ENCODE measurements around the gene AGBL4. TPM values are rescaled to one million over a fixed set of nuclear protein-coding genes. Genes with fewer than 3 reads are reported as not detected.

Gene AGBL4
- total and polyA plus RNA-seq, 2 experiments from 2014 or later = not detected

DNA sequence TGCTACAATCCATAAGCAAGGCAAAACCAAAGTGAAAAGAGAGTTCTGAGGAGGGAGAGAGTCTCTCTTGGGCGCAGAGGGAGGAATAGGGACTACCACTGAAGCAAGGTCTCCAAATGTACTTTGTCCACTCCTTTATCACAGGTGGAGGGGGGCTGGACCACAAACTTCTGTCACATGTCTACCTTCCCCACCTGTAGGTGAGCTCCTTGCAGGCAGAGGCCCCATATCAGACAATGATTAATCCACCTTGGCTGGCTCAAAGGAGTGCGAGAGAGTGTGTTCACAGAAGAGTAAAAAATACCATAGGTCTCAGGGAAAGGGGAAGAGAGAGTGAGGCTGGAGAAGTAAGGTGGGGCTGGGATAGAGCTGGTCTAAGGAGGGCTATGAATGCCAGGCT is 1251.5 kb downstream of the AGBL4 start:
- TF ChIP-seq CTCF (IDR thresholded peaks at IDR 0.05; ENCODE audit: low read depth, low read length) = no peak
- H3K4me1 ChIP-seq (ENCODE audit: low read depth) = peaks cover 4% of the 10 kb centered on the region
- DNase-seq (ENCODE audit: low read depth in 1 of 2, low spot score in 1 of 2) = no peak
- H3K36me3 ChIP-seq = no peaks in the 10 kb centered on the region
- H3K4me3 ChIP-seq = no peak overlapping the region
- H3K27me3 ChIP-seq = no peaks in the 10 kb centered on the region
- no peaks in the 10 kb centered on the region for H3K9me3 ChIP-seq (ENCODE audit: low read depth)
- no peak overlapping the region for H3K27ac ChIP-seq

- DNase-seq (ENCODE audit: low read depth in 1 of 2, low spot score in 1 of 2) = no peak
- H3K36me3 ChIP-seq = no peaks in the 10 kb centered on the region
- no peak overlapping the region for H3K4me3 ChIP-seq
- peaks cover 4% of the 10 kb centered on the region for H3K4me1 ChIP-seq (ENCODE audit: low read depth)
- H3K27me3 ChIP-seq = no peaks in the 10 kb centered on the region
- no peak overlapping the region for H3K27ac ChIP-seq
- no peaks in the 10 kb centered on the region for H3K9me3 ChIP-seq (ENCODE audit: low read depth)
- no peak for TF ChIP-seq CTCF (IDR thresholded peaks at IDR 0.05; ENCODE audit: low read depth, low read length)
Observed at GRCh38 chr1:48771561-48771960, 1252.2 kb downstream of the AGBL4 start.

GRCh38 chr1:48767975-48768510 is 1255.7 kb downstream of the AGBL4 start:
- Histone ChIP-seq H3K4me3 (no peak overlapping the region), H3K27me3 (no peaks in the 10 kb centered on the region), H3K9me3 (ENCODE audit: low read depth) (no peaks in the 10 kb centered on the region), H3K4me1 (ENCODE audit: low read depth) (no peaks in the 10 kb centered on the region), H3K27ac (no peak overlapping the region), H3K36me3 (no peaks in the 10 kb centered on the region)
- no peak for TF ChIP-seq CTCF (IDR thresholded peaks at IDR 0.05; ENCODE audit: low read depth, low read length)
- DNase-seq (ENCODE audit: low read depth in 1 of 2, low spot score in 1 of 2) = no peak

GRCh38 chr1:48765335-48765734 is 1258.4 kb downstream of the AGBL4 start:
- Histone ChIP-seq H3K27ac (no peak overlapping the region), H3K36me3 (no peaks in the 10 kb centered on the region), H3K9me3 (ENCODE audit: low read depth) (no peaks in the 10 kb centered on the region), H3K27me3 (no peaks in the 10 kb centered on the region), H3K4me3 (no peak overlapping the region), H3K4me1 (ENCODE audit: low read depth) (no peaks in the 10 kb centered on the region)
- no peak for DNase-seq (ENCODE audit: low read depth in 1 of 2, low spot score in 1 of 2)
- no peak for TF ChIP-seq CTCF (IDR thresholded peaks at IDR 0.05; ENCODE audit: low read depth, low read length)

DNA sequence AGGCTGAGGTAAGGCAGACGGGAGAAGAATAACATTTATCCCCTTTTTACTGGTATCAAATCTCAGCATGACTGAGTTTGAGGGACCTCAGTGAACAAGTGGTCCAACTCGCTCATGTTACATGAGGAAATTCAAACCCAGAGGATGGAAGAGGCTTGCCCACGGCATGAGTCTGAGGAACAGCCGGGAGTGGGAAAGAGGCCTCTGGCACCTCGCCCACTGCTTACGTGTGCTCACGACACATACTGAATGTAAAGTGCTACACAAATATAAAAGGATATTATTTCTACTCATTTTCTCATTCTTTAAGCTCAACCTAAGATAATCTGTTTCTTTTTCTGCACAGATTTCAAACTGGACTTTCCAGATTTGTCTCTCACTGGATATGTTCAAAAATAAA is 1261.8 kb downstream of the AGBL4 start:
- H3K27me3 ChIP-seq = no peaks in the 10 kb centered on the region
- peaks cover 13% of the 10 kb centered on the region for H3K36me3 ChIP-seq
- H3K4me3 ChIP-seq = no peak overlapping the region
- H3K4me1 ChIP-seq (ENCODE audit: low read depth) = no peaks in the 10 kb centered on the region
- DNase-seq (ENCODE audit: low read depth in 1 of 2, low spot score in 1 of 2) = peak in 1 of 2 donors; percentile 6
- H3K9me3 ChIP-seq (ENCODE audit: low read depth) = no peaks in the 10 kb centered on the region
- no peak overlapping the region for H3K27ac ChIP-seq
- no peak for TF ChIP-seq CTCF (IDR thresholded peaks at IDR 0.05; ENCODE audit: low read depth, low read length)

- Histone ChIP-seq H3K27ac (no peak overlapping the region), H3K4me3 (no peak overlapping the region), H3K9me3 (ENCODE audit: low read depth) (no peaks in the 10 kb centered on the region), H3K27me3 (no peaks in the 10 kb centered on the region), H3K4me1 (ENCODE audit: low read depth) (no peaks in the 10 kb centered on the region), H3K36me3 (peaks cover 13% of the 10 kb centered on the region)
- no peak for DNase-seq (ENCODE audit: low read depth in 1 of 2, low spot score in 1 of 2)
- no peak for TF ChIP-seq CTCF (IDR thresholded peaks at IDR 0.05; ENCODE audit: low read depth, low read length)
Observed at GRCh38 chr1:48761411-48761810, 1262.3 kb downstream of the AGBL4 start.

All from cardiac muscle cell (in vitro differentiated cells and primary cell).